Upper lobe of left lung (tissue), 4 donors: ENCODE data around the gene LHX3.

Experiments
- EP300 ChIP-seq, 4 donors: sonication (generic); formaldehyde crosslinking; IDR thresholded peaks; one replicate each; pipeline ENCODE4 v1.5.1; 2017; ENCODE audit warnings: antibody characterized with exemption in 4 of 4, control low read depth in 2 of 4
- TF ChIP-seq, protein P1 (sequence below), 6 experiments: fragments of 450-650 bp in 4 of 6; fragments of 200-600 bp in 2 of 6; sonication (generic) in 2 of 6; IDR thresholded peaks; one replicate each; pipeline ENCODE4 v1.5.1; 2016 to 2019; ENCODE audit warnings: antibody characterized with exemption in 6 of 6

DNA sequence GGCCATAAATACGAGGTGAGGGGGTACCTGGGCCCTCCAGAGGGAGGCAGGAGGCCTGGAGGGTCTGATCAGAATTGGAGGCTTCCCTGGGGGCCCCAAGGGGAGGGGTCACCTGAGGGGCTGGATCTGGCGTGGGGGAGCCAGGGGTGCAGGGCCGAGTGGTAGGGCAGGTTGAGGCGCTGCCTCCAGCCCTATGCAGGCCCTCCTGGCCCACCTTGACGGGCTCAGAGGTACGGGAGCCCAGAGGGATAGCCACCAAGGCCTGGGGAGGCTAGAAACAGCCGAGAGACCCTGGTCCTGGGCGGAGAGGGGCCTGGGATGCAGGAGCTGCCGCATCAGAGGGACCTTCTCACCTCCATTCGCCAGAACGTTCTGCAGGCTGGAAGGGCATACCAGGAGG lies 24.3 kb downstream of the LHX3 start:
- TF ChIP-seq, protein P1, sequence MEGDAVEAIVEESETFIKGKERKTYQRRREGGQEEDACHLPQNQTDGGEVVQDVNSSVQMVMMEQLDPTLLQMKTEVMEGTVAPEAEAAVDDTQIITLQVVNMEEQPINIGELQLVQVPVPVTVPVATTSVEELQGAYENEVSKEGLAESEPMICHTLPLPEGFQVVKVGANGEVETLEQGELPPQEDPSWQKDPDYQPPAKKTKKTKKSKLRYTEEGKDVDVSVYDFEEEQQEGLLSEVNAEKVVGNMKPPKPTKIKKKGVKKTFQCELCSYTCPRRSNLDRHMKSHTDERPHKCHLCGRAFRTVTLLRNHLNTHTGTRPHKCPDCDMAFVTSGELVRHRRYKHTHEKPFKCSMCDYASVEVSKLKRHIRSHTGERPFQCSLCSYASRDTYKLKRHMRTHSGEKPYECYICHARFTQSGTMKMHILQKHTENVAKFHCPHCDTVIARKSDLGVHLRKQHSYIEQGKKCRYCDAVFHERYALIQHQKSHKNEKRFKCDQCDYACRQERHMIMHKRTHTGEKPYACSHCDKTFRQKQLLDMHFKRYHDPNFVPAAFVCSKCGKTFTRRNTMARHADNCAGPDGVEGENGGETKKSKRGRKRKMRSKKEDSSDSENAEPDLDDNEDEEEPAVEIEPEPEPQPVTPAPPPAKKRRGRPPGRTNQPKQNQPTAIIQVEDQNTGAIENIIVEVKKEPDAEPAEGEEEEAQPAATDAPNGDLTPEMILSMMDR (IDR thresholded peaks at IDR 0.05): no peak
- TF ChIP-seq EP300 (IDR thresholded peaks at IDR 0.05): no peak
